GM12865 (cell line): ENCODE data around the gene SELPLG.
"Not testable (repeated sequence)": the region's sequence is repeated elsewhere in the genome, so short reads cannot be mapped to it uniquely, and the experiment has no call there.

ENCODE experiments used
- DNase-seq: peaks from one replicate; pipeline ENCODE4 v3.0.0; 2010; ENCODE audit warnings: low read depth
- H3K4me3 ChIP-seq: 2 replicates; pipeline ENCODE4 v1.5.1; 2011; ENCODE audit warnings: mild to moderate bottlenecking, low read depth, low read length, control low read depth
- TF ChIP-seq, protein P1 (sequence below): IDR thresholded peaks from 2 replicates; pipeline ENCODE4 v1.5.1; 2011; ENCODE audit warnings: low read length, control low read depth, low read depth, inconsistent platforms; ENCODE audit not compliant: insufficient read depth; ENCODE audit errors: missing control alignments

The SELPLG gene

DNA sequence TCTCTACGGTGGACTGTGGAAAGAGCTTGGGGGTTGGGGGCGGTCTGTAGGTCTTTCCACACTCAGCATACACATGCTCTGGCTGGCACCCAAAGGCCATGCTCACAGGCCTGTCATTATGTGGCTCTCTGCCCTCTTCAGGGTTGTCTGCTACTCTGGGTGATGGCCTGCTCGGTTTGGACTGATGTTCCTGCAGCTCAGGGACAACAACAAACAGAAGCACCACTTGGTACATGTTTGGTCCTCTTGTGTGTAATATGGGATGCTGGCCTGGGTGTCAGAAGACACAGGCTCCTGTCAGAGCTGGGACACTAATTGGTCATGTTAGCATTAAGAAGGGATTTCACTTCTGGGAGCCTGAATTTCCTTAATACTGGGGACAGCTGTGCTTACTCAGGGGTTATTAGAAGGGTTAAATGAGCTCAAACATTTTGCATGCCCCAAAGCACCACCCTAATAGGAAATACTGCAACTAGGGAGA lies 32.7 kb upstream of the SELPLG start:
- H3K4me3 ChIP-seq: no peak overlapping the region
- no peak for DNase-seq
- TF ChIP-seq, protein P1, sequence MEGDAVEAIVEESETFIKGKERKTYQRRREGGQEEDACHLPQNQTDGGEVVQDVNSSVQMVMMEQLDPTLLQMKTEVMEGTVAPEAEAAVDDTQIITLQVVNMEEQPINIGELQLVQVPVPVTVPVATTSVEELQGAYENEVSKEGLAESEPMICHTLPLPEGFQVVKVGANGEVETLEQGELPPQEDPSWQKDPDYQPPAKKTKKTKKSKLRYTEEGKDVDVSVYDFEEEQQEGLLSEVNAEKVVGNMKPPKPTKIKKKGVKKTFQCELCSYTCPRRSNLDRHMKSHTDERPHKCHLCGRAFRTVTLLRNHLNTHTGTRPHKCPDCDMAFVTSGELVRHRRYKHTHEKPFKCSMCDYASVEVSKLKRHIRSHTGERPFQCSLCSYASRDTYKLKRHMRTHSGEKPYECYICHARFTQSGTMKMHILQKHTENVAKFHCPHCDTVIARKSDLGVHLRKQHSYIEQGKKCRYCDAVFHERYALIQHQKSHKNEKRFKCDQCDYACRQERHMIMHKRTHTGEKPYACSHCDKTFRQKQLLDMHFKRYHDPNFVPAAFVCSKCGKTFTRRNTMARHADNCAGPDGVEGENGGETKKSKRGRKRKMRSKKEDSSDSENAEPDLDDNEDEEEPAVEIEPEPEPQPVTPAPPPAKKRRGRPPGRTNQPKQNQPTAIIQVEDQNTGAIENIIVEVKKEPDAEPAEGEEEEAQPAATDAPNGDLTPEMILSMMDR: no peak

DNA sequence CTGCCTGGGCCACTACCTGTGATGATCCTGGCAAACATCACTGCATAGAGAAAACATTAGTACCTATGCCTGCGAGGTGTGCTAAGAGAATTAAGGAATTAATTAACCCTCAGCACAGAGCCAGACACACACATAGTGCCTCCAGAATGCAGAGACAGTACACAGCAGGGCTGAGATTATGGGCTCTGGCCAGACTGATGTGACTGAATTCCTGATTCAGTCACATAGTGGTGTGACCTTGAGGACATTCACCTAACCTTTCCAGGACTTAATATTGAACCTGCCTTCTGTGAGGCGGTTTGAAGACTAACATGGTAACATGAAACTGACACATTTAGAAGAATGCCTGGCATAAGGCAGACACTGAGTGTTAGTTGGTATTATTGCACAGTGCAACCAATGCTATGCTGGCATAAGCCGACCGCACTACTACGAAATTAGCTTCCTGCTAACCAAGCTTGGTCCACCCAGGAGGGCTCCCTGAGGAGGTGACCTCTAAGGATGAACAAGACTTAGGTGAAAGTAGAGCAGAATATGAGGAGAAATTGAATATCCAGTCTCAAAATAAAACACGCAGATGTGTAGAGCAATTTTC lies 32.0 kb upstream of the SELPLG start:
- TF ChIP-seq, protein P1: no peak
- no peak overlapping the region; the same call in 1 of the 2 replicates for H3K4me3 ChIP-seq
- DNase-seq: no peak

DNA sequence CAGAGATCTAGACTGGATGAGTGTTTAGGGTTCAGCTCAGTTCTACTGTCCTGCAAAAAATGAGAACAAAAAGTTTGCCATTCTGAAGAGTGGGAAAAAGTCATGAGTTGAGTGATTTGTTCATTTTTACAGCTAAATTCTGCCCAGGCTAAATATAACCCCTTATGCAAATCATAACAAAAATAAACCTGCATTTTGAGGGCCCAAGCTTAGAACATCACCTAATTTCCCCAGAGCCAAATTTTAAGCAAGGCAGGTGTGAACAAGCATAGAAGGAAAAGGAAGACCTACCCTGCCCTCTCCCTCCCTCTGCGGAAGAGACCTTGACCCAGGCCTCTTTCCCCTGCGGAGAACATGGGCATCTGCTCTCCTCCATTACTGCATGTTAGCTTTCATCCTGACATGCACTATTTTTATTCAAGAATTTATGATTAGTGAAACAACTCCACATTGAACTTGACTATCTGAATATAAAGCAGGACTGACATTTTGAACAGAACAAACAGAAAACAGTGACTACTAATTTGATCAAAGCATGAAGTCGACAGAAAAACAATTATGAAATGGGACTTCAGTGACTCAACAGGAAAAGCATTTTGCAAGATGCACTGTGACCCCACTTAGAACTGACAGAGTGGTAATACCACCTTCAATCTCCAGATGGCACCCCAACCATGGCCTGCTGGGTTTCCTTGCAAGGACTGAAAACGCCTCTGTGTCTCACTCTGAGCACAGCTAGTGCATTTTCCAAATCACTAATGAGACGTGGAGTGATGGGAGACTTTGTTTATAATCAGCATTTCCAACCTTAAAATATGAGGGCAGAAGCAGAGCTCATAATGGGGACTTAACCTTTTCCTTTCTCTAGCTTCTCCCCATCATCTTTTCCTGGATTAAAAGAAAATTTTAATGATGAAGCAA lies 30.9 kb upstream of the SELPLG start:
- peak overlapping the region; percentile 4 for H3K4me3 ChIP-seq
- DNase-seq: peak; percentile 95
- TF ChIP-seq, protein P1: peak; percentile 92

DNA sequence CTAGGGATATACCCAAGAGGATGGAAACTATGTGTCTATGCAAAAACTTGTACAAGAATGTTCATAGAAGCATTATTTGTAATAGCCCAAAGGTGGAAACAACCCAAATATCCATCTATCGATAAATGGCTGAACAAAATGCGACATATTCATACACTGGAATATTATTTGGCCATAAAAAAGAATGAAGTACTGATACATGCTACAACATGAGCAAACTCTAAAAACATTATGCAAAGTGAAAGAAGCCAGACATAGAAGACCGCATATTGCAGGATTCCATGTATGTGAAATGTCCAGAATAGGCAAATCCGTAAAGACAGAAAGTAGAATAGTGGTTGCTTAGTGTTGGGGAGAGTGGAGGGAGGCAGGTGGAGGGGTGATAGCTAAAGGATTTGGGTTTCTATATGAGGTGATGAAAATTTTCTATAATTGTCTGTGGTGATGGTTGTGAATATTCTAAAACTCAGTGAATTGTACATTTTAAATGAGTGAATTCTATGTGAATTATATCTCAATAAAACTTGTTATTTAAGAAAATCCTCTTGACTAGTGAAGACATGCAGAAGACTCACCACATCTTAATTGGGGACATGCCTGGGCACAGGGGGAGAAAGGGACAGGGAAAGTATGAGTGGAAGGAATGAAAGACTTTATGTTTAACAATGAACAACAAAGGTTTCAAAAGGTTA lies 29.8 kb upstream of the SELPLG start:
- TF ChIP-seq, protein P1: no peak
- DNase-seq: no peak
- peak overlapping the region; percentile 4; the same call in 1 of the 2 replicates for H3K4me3 ChIP-seq

DNA sequence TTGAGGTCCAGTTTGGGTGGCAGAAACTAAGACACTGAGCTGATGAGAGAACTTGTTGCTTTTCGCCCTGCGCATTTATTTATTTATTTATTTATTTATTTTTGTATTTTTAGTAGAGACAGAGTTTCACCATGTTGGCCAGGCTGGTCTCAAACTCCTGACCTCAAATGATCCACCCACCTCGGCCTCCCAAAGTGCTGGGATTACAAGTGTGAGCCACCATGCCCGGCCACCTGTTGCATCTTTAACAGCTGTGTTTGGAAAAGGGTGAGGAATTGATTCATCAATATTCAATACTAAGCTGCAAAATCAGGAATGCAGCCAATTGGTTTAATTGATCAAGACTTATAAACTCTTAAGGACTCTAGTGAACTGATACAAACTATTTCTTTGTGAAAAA lies 24.4 kb upstream of the SELPLG start:
- not testable (repeated sequence) for H3K4me3 ChIP-seq, DNase-seq

DNA sequence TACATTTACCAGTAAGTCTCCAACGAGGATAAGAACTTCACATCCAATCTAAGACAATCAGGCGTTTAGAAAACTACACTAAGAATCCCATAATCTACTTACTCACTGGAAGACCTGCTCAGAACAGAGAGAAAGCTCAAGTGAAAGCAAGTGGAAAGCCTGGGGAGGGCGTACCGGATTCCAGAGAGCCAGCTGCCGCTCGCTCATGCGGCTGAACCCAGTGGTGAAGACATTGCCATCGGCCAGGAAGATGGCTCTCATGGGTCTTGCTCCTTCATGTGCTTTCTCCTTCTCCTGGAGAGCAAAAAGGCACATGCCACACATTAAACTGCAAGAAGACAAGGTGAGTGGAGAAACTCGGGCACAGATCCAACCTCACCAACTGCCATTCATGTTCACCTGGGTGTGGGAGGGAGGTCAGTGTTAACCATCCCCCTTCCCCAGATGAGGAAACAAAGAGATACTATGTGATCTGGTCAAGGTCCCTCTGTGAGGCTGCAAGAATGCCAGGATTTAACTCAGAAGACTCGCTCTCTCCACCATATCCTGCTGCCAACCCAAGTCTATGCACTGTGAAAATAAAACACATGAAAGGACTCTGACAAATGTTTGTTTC lies 23.5 kb upstream of the SELPLG start:
- TF ChIP-seq, protein P1: no peak
- no peak overlapping the region for H3K4me3 ChIP-seq
- no peak for DNase-seq

DNA sequence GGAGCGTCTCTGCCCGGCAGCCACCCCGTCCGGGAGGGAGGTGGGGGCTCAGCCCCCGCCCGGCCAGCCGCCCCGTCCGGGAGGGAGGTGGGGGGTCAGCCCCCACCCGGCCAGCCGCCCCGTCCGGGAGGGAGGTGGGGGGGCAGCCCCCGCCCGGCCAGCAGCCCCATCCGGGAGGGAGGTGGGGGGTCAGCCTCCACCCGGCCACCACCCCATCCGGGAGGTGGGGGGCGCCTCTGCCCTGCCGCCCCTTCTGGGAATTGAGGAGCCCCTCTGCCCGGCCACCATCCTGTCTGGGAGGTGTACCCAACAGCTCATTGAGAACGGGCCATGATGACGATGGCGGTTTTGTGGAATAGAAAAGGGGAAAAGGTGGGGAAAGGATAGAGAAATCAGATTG lies 22.6 kb upstream of the SELPLG start:
- H3K4me3 ChIP-seq, DNase-seq: not testable (repeated sequence)

DNA sequence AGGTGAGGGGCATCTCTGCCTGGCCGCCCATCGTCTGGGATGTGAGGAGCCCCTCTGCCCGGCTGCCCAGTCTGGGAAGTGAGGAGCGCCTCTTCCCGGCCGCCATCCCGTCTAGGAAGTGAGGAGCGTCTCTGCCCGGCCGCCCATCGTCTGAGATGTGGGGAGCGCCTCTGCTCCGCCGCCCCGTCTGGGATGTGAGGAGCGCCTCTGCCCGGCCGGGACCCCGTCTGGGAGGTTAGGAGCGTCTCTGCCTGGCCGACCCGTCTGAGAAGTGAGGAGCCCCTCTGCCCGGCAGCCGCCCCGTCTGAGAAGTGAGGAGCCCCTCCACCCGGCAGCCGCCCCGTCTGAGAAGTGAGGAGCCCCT lies 22.1 kb upstream of the SELPLG start:
- H3K4me3 ChIP-seq: not testable (repeated sequence)

DNA sequence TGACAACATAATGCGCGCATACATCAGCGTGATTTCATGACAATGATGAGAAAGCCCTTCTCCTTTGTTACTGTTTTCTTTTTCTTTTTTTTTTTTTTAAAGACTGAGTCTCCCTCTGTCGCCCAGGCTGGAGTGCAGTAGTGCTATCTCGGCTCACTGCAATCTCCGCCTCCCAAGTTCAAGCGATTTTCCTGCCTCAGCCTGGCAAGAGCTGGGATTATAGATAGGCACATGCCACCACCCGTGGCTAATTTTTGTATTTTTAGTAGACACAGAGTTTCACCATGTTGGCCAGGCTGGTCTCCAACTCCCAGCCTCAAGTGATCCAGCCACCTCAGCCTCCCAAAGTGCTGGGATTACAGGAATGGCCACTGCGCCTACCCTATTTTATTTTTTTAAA lies 20.9 kb upstream of the SELPLG start:
- not testable (repeated sequence) for DNase-seq, H3K4me3 ChIP-seq

More for the DNA sequence above, 22.1 kb upstream of the SELPLG start:
- not testable (repeated sequence) for DNase-seq
